ENCODE measurements around the gene CDC37L1.

Gene CDC37L1

GRCh38 chr9:4669890-4670289 is 9.5 kb upstream of the CDC37L1 start:
- no peak for DNase-seq

GRCh38 chr9:4670591-4670990 is 8.8 kb upstream of the CDC37L1 start:
- no peak for DNase-seq

DNA sequence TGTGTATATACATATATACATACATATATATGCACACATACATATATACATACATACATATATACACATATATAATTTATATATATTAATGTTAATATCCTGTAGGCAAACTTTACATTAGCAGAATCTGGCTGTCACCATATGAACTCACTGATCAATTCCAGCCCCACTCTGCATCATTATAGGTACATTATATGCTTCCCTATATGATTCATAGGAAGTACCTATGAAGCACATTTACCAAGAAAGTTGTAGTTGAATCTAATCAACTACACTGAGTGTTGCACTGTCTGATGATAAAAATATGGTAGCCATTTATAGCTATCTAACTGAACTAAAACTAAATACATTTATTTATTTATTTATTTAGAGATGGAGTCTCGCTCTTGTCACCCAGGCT is 7.6 kb upstream of the CDC37L1 start:
- no peak for DNase-seq

GRCh38 chr9:4674783-4675182 is 4.6 kb upstream of the CDC37L1 start:
- DNase-seq, result no peak

GRCh38 chr9:4677392-4677791 is 2.0 kb upstream of the CDC37L1 start:
- no peak for DNase-seq

DNA sequence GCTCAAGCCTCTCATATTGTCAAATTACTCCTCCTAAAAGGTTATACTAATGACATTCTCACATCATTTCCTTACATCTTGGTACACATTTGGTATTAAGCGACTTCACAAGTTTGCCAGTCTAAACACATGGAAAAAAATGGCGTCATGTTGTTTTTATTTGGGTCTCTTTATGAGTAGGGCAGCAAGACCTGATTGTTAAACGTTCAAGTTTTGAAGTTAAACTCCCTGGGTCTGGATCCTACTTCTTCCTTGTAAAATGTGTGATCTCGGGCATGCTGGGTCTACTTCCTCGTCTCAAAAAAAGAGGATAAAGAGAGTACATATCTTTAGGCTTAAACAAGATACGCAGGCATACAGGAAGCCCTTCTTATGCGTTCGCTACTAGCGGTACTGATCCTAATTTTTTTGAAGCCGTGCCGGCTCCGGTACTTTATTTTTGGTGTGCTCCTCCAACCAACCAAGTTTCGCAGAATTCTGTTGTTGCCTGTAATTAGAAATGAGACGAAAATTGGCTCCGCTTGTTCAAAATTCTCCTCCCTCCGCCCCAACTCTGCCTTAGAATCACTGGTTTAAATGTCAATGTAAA is 596 bp upstream of the CDC37L1 start:
- DNase-seq, result no peak

- no peak for DNase-seq
Observed at GRCh38 chr9:4680173-4680525, 780 bp downstream of the CDC37L1 start.

- no peak for DNase-seq
Observed at GRCh38 chr9:4680750-4681149, 1.4 kb downstream of the CDC37L1 start.

GRCh38 chr9:4684820-4685219 is 5.5 kb downstream of the CDC37L1 start:
- DNase-seq, result no peak

GRCh38 chr9:4686112-4686511 is 6.7 kb downstream of the CDC37L1 start:
- no peak for DNase-seq

GRCh38 chr9:4686584-4686983 is 7.2 kb downstream of the CDC37L1 start:
- DNase-seq, result no peak

- no peak for DNase-seq
Observed at GRCh38 chr9:4689021-4689420, 9.7 kb downstream of the CDC37L1 start.

- DNase-seq, result no peak
Observed at GRCh38 chr9:4689687-4690104, 10.3 kb downstream of the CDC37L1 start.

DNA sequence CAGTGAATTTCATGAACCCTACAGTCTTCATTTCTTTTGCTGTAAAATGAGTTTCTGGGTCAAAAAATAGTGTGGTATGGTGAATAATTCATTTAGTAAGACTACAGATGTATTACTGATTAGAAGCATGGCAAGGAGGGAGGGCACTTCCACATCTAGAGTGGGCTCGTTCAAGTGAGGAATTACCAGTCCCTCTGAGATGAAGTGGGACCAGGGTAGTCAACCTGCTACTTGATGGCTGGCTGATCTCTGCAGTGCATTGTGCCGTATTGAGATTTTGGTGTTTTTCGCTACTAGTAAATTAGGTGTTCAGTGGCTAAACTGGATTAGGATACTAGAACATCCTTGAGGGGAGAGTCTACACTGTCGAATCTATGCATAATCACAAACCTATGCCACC is 10.8 kb downstream of the CDC37L1 start:
- no peak for DNase-seq

GRCh38 chr9:4691795-4692194 is 12.4 kb downstream of the CDC37L1 start:
- DNase-seq, result no peak

DNA sequence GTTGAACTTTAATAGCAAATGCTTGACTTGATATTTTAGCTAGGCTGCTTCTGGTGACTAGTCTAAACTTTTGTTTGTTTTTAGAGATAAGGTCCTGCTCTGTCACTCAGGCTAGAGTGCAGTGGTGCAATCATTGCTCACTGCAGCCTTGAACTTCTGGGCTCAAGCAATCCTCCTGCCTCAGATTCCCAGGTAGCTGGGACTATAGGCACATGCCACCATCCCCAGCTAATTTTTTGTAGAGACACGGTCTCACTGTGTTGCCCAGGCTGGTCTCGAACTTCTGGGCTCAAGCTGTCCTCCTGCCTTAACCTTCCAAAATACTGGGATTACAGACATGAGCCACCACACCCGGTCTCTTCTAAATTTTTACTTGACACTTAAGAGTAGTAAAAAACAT is 20.7 kb downstream of the CDC37L1 start:
- DNase-seq, result no peak

DNA sequence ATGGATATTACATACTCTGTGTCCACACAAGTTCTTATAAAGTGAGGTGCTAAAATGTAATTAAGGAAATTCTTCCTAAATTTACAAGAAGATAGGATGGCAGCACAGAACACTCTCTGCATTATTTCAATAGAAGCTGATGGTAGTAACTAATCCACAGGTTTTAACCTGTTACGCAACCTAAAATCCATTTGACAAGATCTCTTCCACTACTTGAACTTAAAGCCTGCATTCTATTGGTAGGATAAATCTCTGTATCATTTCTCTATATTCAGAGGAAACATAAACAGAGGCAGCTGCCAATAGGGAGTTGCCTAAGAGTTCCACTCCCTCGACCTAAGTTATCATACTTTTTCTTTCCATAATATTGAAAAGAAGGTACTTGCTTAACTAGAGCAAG is 21.6 kb downstream of the CDC37L1 start:
- no peak for DNase-seq

- DNase-seq, result no peak
Observed at GRCh38 chr9:4701526-4701925, 22.2 kb downstream of the CDC37L1 start.

DNA sequence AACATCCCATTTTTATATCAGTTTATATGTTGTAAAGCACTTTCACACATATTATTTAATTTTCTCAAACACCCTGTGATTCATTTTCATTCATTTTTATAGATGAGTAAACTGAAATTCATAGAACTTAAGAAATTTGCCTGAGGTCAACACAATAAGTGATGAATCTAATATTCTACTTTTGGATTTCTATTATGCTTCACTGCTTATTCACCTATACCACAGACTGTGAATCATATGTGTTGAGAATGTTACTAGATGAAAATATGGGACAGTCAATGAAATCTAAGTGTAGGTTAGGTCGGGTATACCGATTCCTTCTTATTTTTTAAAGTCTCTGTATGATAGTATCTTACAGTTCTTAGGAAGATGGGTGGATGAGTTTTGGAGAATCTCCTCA is 24.8 kb downstream of the CDC37L1 start:
- no peak for DNase-seq

GRCh38 chr9:4706021-4706420 is 26.7 kb downstream of the CDC37L1 start:
- DNase-seq, result no peak

- DNase-seq, result no peak
Observed at GRCh38 chr9:4706971-4707622, 27.7 kb downstream of the CDC37L1 start.

GRCh38 chr9:4709380-4709779 is 30.0 kb downstream of the CDC37L1 start:
- no peak for DNase-seq

- DNase-seq, result no peak
Observed at GRCh38 chr9:4713849-4714248, 34.5 kb downstream of the CDC37L1 start.

- no peak for DNase-seq
Observed at GRCh38 chr9:4714266-4715016, 35.1 kb downstream of the CDC37L1 start.

GRCh38 chr9:4716163-4716562 is 36.8 kb downstream of the CDC37L1 start:
- DNase-seq, result no peak
